Mesenchymal stem cell (in vitro differentiated cells and primary cell): ENCODE measurements around the gene PSTPIP2.

Experiments
- DNase-seq: peaks from one replicate; pipeline ENCODE4 v3.0.0-alpha.2; 2013
- H2AFZ ChIP-seq: one replicate; pipeline ENCODE4 v1.6.1; 2013; ENCODE audit warnings: low read depth, mild to moderate bottlenecking, control low read depth, inconsistent platforms, low read length, moderate library complexity
- H2AK5ac ChIP-seq: 2 replicates; pipeline ENCODE4 v1.6.1; 2013; ENCODE audit warnings: low read length, moderate library complexity, mild to moderate bottlenecking, inconsistent platforms; ENCODE audit not compliant: severe bottlenecking
- H2BK120ac ChIP-seq: one replicate; pipeline ENCODE4 v1.6.1; 2013; ENCODE audit warnings: low read depth, mild to moderate bottlenecking, inconsistent platforms, low read length, moderate library complexity
- H2BK12ac ChIP-seq, 2 experiments: one replicate each; pipeline ENCODE4 v1.6.1; 2013; ENCODE audit warnings: inconsistent platforms in 2 of 2, low read length in 2 of 2, mild to moderate bottlenecking in 2 of 2, moderate library complexity in 2 of 2, control low read depth in 1 of 2
- H2BK15ac ChIP-seq: one replicate; pipeline ENCODE4 v1.6.1; 2013; ENCODE audit warnings: mild to moderate bottlenecking, low read depth, inconsistent platforms; ENCODE audit not compliant: poor library complexity, severe bottlenecking
- H2BK5ac ChIP-seq: 2 replicates; pipeline ENCODE4 v1.6.1; 2013; ENCODE audit warnings: low read depth, mild to moderate bottlenecking, low read length, control low read depth, inconsistent platforms; ENCODE audit not compliant: poor library complexity, severe bottlenecking
- H3K14ac ChIP-seq, 2 experiments: one replicate each; pipeline ENCODE4 v1.6.1; 2013; ENCODE audit warnings: inconsistent platforms in 2 of 2, low read length in 2 of 2, control low read depth in 1 of 2, mild to moderate bottlenecking in 1 of 2, moderate library complexity in 1 of 2
- H3K18ac ChIP-seq, 2 experiments: one replicate each; pipeline ENCODE4 v1.6.1; 2013; ENCODE audit warnings: inconsistent platforms in 2 of 2, low read length in 2 of 2, control low read depth in 1 of 2, low read depth in 1 of 2, mild to moderate bottlenecking in 1 of 2
- H3K23ac ChIP-seq, 2 experiments: one replicate each; pipeline ENCODE4 v1.6.1; 2013; ENCODE audit warnings: inconsistent platforms in 2 of 2, low read length in 2 of 2, mild to moderate bottlenecking in 2 of 2, moderate library complexity in 2 of 2, control low read depth in 1 of 2
- H3K27ac ChIP-seq: 2 replicates; pipeline ENCODE4 v1.5.1; 2013; ENCODE audit warnings: mild to moderate bottlenecking, moderate library complexity, low read length, control low read depth, inconsistent platforms; ENCODE audit not compliant: poor library complexity, severe bottlenecking
- H3K27me3 ChIP-seq, 2 experiments: 2 replicates each; pipeline versions ENCODE4 v1.6.1 to v1.7.0; 2013; ENCODE audit warnings: low read length in 2 of 2, mild to moderate bottlenecking in 2 of 2, moderate library complexity in 2 of 2, control low read depth in 1 of 2, inconsistent platforms in 1 of 2; ENCODE audit not compliant: control insufficient read depth in 1 of 2, insufficient read depth in 1 of 2
- H3K36me3 ChIP-seq, 2 experiments: 2 replicates each; pipeline versions ENCODE4 v1.6.1 to v1.7.0; 2013; ENCODE audit warnings: low read length in 2 of 2, control low read depth in 1 of 2, inconsistent platforms in 1 of 2, low read depth in 1 of 2, mild to moderate bottlenecking in 1 of 2; ENCODE audit not compliant: insufficient read depth in 2 of 2, control insufficient read depth in 1 of 2
- H3K4ac ChIP-seq, 2 experiments: one replicate each; pipeline ENCODE4 v1.6.1; 2013; ENCODE audit warnings: inconsistent platforms in 2 of 2, low read length in 2 of 2, mild to moderate bottlenecking in 2 of 2, moderate library complexity in 2 of 2, control low read depth in 1 of 2, low read depth in 1 of 2
- H3K4me1 ChIP-seq: 2 replicates; pipeline ENCODE4 v1.6.1; 2013; ENCODE audit warnings: low read depth, low read length, control low read depth; ENCODE audit not compliant: control insufficient read depth, insufficient read depth
- H3K4me2 ChIP-seq: 2 replicates; pipeline ENCODE4 v1.6.1; 2013; ENCODE audit warnings: low read length, mild to moderate bottlenecking, inconsistent platforms; ENCODE audit not compliant: poor library complexity, severe bottlenecking
- H3K4me3 ChIP-seq, 2 experiments: 2 replicates each; pipeline versions ENCODE4 v1.5.1 to v1.7.0; 2013; ENCODE audit warnings: low read length in 2 of 2, mild to moderate bottlenecking in 2 of 2, control low read depth in 1 of 2, low read depth in 1 of 2; ENCODE audit not compliant: insufficient read depth in 1 of 2
- H3K79me1 ChIP-seq: replicated peaks from 2 replicates; pipeline ENCODE4 v1.6.1; 2013; ENCODE audit warnings: mild to moderate bottlenecking, control low read depth, low read length, inconsistent platforms; ENCODE audit not compliant: poor library complexity, severe bottlenecking
- H3K9ac ChIP-seq: 2 replicates; pipeline ENCODE4 v1.7.0; 2013; ENCODE audit warnings: mild to moderate bottlenecking, low read length, moderate library complexity
- H3K9me3 ChIP-seq: 2 replicates; pipeline ENCODE4 v1.7.0; 2013; ENCODE audit warnings: mild to moderate bottlenecking, low read length; ENCODE audit not compliant: control insufficient read depth
- H4K8ac ChIP-seq: one replicate; pipeline ENCODE4 v1.6.1; 2013; ENCODE audit warnings: inconsistent platforms, mild to moderate bottlenecking, low read length, moderate library complexity
- H4K91ac ChIP-seq: one replicate; pipeline ENCODE4 v1.6.1; 2013; ENCODE audit warnings: mild to moderate bottlenecking, low read length, inconsistent platforms
- WGBS: methylation state at CpG from one replicate; pipeline ENCODE4 v1.1.7; 2013; ENCODE audit warnings: mixed read lengths; 5-methylcytosine and 5-hydroxymethylcytosine counted together

The PSTPIP2 gene

GRCh38 chr18:45954070-45954934 lies 117.8 kb downstream of the PSTPIP2 start:
- Histone ChIP-seq H3K4me2 (no peak overlapping the region), H3K4ac (no peak overlapping the region), H3K4me3 (peak overlapping the region in 1 of 2 experiments; percentile 7), H3K14ac (no peak overlapping the region), H3K27ac (peak overlapping the region; percentile 90), H3K23ac (no peak overlapping the region), H3K79me1 (peaks cover 3% of the 10 kb centered on the region), H4K91ac (no peak overlapping the region), H2BK5ac (peak overlapping the region; percentile 89), H2AFZ (no peak overlapping the region), H3K18ac (no peak overlapping the region), H3K4me1 (peaks cover 18% of the 10 kb centered on the region), H3K9ac (peak overlapping the region; percentile 59), H2BK15ac (peak overlapping the region; percentile 55), H3K9me3 (no peaks in the 10 kb centered on the region), H4K8ac (no peak overlapping the region), H2AK5ac (peak overlapping the region; percentile 99), H2BK120ac (no peak overlapping the region), H3K27me3 (no peaks in the 10 kb centered on the region), H3K36me3 (peaks cover 17 to 59% of the 10 kb centered on the region in 2 experiments), H2BK12ac (no peak overlapping the region)
- 39% methylated on average over 7 of the region's 7 CpGs for WGBS
- DNase-seq = peak; percentile 82

DNA sequence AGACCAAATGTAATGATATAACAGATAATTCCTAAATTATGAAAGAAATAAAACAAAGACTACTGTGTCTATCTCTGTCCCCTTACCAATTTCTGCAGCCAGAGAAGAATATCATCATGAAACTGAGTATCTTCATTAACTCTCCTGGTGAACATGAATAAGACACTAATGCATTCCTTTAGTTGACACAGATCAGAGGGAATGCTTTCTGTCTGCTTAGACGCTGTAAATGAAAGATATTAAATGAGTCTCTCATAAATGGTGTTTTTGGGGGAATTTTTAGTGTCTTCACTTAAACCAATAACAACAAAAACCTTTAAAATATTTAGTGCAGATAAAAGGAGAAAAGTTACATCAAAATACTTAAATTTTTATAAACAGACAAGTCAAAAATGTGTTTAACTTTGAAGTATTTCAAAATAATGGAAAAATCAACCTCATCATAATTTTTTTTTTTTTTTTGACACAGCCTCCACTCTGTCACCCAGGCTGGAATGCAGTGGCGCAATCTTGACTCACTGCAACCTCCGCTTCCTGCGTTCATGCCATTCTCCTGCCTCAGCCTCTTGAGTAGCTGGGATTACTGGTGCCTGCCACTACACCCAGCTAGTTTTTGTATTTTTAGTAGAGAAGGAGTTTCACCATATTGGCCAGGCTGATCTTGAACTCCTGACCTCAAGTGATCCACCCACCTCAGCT lies 120.9 kb downstream of the PSTPIP2 start:
- no peak overlapping the region for H3K4me2 ChIP-seq
- H2BK12ac ChIP-seq = no peak overlapping the region
- DNase-seq = peak; percentile 92
- H4K8ac ChIP-seq = no peak overlapping the region
- H3K18ac ChIP-seq = no peak overlapping the region
- H3K23ac ChIP-seq = no peak overlapping the region
- H2BK120ac ChIP-seq = no peak overlapping the region
- peaks cover 8% of the 10 kb centered on the region for H3K4me1 ChIP-seq
- peak overlapping the region; percentile 85 for H3K9ac ChIP-seq
- no peaks in the 10 kb centered on the region for H3K27me3 ChIP-seq
- H3K4ac ChIP-seq = no peak overlapping the region
- H4K91ac ChIP-seq = no peak overlapping the region
- H2AK5ac ChIP-seq = no peak overlapping the region
- H3K79me1 ChIP-seq = peaks cover 10% of the 10 kb centered on the region
- no peak overlapping the region for H2BK15ac ChIP-seq
- 0% methylated on average over 1 of the region's 4 CpGs for WGBS
- peak overlapping the region; percentile 71 for H3K27ac ChIP-seq
- H3K9me3 ChIP-seq = no peaks in the 10 kb centered on the region
- H2BK5ac ChIP-seq = no peak overlapping the region
- H3K36me3 ChIP-seq = peaks cover 19 to 89% of the 10 kb centered on the region in 2 experiments
- H3K4me3 ChIP-seq = no peak overlapping the region
- H3K14ac ChIP-seq = no peak overlapping the region
- no peak overlapping the region for H2AFZ ChIP-seq

- Histone ChIP-seq H3K4me1 (no peaks in the 10 kb centered on the region), H3K36me3 (peaks cover 24 to 97% of the 10 kb centered on the region in 2 experiments), H3K18ac (no peak overlapping the region), H2BK15ac (no peak overlapping the region), H3K27me3 (no peaks in the 10 kb centered on the region), H3K23ac (no peak overlapping the region), H4K91ac (no peak overlapping the region), H2BK5ac (no peak overlapping the region), H3K9me3 (no peaks in the 10 kb centered on the region), H3K4ac (no peak overlapping the region), H2BK120ac (no peak overlapping the region), H3K4me2 (no peak overlapping the region), H3K9ac (no peak overlapping the region), H4K8ac (no peak overlapping the region), H2AK5ac (no peak overlapping the region), H3K27ac (no peak overlapping the region), H2AFZ (no peak overlapping the region), H3K14ac (no peak overlapping the region), H3K79me1 (peaks cover 10% of the 10 kb centered on the region), H3K4me3 (no peak overlapping the region), H2BK12ac (no peak overlapping the region)
- 61% methylated on average over 3 of the region's 5 CpGs for WGBS
- DNase-seq = no peak
Observed at GRCh38 chr18:45945669-45946068, 126.4 kb downstream of the PSTPIP2 start.

DNA sequence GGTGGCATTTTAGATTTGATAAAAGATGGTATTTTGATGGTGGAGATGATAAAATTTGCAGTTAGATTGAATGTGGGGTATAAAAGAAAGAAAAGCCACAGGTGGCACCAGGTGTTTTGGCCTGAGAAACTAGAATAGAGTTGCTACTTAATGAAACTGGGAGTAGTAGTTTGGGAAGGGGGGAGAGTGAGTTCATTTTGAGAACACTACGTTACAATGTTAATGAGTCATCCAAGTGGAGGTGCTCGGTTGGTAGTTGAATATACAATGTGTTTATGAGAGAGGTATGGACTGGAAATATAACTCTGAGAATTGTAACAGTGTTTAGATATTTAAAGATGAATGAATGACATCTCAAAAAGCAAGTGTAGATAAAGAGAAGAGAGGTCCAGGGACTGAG lies 131.3 kb downstream of the PSTPIP2 start:
- H4K91ac ChIP-seq = no peak overlapping the region
- peaks cover 14% of the 10 kb centered on the region for H3K79me1 ChIP-seq
- no peak overlapping the region for H2BK5ac ChIP-seq
- no peak overlapping the region for H3K18ac ChIP-seq
- H3K4me2 ChIP-seq = no peak overlapping the region
- H2AK5ac ChIP-seq = no peak overlapping the region
- no peak overlapping the region for H3K4me3 ChIP-seq
- H3K27me3 ChIP-seq = no peaks in the 10 kb centered on the region
- WGBS = 49% methylated on average over 2 of the region's 2 CpGs
- no peak overlapping the region for H3K4ac ChIP-seq
- peaks cover 37 to 89% of the 10 kb centered on the region in 2 experiments for H3K36me3 ChIP-seq
- no peak overlapping the region for H2AFZ ChIP-seq
- no peak overlapping the region for H2BK120ac ChIP-seq
- H3K9ac ChIP-seq = no peak overlapping the region
- no peak overlapping the region for H3K23ac ChIP-seq
- H2BK12ac ChIP-seq = no peak overlapping the region
- no peak for DNase-seq
- no peak overlapping the region for H4K8ac ChIP-seq
- H2BK15ac ChIP-seq = no peak overlapping the region
- H3K9me3 ChIP-seq = no peaks in the 10 kb centered on the region
- H3K14ac ChIP-seq = no peak overlapping the region
- peaks cover 1% of the 10 kb centered on the region for H3K4me1 ChIP-seq
- H3K27ac ChIP-seq = no peak overlapping the region
